GM12874 (cell line): Measurements from ENCODE around the gene SLC22A16.

ENCODE experiments used
- TF ChIP-seq, protein P1 (sequence below): IDR thresholded peaks from 2 replicates; pipeline ENCODE4 v1.5.1; 2011; ENCODE audit warnings: low read depth, mild to moderate bottlenecking, control low read depth, low read length, moderate library complexity; ENCODE audit not compliant: insufficient read depth

SLC22A16 gene, protein sequence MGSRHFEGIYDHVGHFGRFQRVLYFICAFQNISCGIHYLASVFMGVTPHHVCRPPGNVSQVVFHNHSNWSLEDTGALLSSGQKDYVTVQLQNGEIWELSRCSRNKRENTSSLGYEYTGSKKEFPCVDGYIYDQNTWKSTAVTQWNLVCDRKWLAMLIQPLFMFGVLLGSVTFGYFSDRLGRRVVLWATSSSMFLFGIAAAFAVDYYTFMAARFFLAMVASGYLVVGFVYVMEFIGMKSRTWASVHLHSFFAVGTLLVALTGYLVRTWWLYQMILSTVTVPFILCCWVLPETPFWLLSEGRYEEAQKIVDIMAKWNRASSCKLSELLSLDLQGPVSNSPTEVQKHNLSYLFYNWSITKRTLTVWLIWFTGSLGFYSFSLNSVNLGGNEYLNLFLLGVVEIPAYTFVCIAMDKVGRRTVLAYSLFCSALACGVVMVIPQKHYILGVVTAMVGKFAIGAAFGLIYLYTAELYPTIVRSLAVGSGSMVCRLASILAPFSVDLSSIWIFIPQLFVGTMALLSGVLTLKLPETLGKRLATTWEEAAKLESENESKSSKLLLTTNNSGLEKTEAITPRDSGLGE

DNA sequence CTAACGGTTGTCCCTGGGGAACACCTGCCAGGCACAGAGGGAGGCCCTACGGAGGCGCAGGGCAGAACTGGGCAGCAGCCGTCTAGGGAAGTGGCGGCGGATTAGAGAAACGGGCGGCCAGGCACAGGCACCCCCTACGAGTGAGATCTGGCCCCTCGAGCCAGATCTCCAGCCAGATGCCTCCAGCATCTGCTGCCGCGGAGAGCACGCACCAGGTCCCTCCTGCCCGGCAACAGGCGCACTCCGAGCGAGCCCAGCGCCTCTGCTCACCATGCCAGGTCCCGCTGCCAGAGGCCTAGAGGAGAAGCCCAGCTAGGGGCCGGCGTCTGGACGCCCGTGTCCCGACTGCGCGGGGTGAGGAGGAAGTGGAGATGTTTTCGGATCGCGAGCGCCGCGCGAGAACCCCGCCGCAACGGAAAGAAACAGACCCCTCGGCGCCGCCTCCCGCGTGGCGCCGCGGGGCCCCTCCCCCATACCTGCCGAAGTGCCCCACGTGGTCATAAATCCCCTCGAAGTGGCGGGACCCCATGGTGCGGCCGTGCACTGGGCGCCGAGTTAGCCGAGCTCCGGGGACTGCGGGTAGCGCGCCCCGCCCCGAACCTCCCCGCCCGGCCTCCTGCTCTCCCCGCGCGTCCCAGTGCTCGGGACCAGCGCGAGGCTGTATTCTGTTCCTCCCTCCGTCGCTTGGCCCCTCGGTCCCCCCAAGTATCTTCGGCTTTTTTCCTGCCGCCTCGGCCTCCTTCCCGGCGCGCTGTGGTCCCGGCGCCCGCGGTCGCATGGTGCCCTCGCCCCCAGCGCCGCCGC, at the start of gene SLC22A16:
Gene SLC22A16 (minus strand): TSS at position 568 of the 804 bp plus-strand sequence. CDS start 39 bp downstream, at position 529.
- TF ChIP-seq, protein P1, sequence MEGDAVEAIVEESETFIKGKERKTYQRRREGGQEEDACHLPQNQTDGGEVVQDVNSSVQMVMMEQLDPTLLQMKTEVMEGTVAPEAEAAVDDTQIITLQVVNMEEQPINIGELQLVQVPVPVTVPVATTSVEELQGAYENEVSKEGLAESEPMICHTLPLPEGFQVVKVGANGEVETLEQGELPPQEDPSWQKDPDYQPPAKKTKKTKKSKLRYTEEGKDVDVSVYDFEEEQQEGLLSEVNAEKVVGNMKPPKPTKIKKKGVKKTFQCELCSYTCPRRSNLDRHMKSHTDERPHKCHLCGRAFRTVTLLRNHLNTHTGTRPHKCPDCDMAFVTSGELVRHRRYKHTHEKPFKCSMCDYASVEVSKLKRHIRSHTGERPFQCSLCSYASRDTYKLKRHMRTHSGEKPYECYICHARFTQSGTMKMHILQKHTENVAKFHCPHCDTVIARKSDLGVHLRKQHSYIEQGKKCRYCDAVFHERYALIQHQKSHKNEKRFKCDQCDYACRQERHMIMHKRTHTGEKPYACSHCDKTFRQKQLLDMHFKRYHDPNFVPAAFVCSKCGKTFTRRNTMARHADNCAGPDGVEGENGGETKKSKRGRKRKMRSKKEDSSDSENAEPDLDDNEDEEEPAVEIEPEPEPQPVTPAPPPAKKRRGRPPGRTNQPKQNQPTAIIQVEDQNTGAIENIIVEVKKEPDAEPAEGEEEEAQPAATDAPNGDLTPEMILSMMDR: no peak

GRCh38 chr6:110525001-110525400, 48.6 kb upstream of the SLC22A16 start:
- TF ChIP-seq, protein P1: no peak

GRCh38 chr6:110524305-110524704, 47.9 kb upstream of the SLC22A16 start:
- TF ChIP-seq, protein P1: no peak

DNA sequence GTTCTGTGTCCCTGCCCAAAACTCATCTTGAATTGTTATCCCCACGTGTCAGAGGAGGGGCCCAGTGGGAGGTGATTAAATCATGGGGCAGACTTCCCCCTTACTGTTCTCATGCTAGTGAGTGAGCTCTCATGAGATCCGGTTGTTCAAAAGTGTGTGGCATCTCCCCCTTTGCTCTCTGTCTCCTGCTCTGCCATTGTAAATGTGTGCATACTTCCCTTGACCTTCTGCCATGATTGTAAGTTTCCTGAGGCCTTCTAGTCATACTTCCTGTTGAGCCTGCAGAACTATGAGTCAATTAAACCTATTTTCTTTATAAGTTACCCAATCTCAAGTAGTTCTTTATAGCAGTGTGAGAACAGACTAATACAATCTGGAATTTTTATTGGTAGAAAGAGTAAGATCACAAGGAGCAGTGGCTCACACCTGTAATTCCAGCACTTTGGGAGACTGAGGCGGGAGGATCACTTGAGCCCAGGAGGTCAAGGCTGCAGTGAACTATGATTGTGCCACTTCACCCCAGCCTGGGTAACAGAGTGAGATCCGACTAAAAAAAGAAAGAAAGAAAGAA, 47.1 kb upstream of the SLC22A16 start:
- TF ChIP-seq, protein P1: no peak

- TF ChIP-seq, protein P1: no peak
Observed at GRCh38 chr6:110522427-110522826, 46.0 kb upstream of the SLC22A16 start.

DNA sequence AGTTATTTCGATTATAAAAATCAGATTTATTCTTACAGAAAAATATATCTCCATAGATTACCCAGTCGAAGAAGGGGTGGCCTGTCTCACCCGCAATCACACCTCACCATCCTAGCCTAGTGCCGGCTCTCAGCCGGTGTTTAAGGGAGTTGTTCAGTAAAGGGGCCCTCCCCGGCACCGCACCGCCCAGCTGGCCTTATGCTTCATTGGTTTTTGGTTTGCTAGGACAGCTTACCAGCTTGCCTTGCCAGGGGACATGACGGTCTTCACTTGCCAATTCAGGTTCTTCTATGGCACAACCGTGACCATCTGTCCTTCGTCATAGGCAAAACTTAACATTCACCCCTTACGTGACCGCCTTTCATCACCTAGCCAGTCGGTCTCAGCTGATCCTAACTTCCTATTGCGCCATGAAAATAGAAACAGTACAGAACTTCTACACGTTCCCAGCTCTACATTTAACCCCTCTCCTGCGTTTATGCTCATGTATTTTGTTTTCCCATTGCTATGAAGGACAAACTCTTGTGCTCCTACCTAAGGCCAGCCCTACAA, 44.7 kb upstream of the SLC22A16 start:
- TF ChIP-seq, protein P1: no peak
